ENCODE measurements around the gene CPAMD8.

DNA sequence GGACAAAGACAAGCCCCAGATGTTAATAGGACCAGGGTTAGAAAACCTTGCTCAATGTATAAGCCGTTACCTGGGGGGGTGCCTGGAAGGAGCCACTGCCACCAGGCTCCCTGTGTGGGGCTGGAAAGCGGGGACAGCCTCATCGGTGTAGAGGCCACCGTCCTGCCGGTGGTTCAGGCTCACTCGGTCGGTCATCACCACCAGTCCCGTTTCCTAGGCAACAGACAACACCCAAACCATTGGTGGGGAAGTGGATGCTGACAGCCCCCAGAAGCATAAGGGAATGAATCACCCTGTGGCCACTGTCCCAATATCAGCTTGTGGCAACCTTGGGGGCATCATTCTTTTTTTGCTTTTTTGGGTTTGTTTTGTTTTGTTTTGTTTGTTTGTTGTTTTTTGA lies 55.8 kb downstream of the CPAMD8 start:
- TF ChIP-seq, protein P1, sequence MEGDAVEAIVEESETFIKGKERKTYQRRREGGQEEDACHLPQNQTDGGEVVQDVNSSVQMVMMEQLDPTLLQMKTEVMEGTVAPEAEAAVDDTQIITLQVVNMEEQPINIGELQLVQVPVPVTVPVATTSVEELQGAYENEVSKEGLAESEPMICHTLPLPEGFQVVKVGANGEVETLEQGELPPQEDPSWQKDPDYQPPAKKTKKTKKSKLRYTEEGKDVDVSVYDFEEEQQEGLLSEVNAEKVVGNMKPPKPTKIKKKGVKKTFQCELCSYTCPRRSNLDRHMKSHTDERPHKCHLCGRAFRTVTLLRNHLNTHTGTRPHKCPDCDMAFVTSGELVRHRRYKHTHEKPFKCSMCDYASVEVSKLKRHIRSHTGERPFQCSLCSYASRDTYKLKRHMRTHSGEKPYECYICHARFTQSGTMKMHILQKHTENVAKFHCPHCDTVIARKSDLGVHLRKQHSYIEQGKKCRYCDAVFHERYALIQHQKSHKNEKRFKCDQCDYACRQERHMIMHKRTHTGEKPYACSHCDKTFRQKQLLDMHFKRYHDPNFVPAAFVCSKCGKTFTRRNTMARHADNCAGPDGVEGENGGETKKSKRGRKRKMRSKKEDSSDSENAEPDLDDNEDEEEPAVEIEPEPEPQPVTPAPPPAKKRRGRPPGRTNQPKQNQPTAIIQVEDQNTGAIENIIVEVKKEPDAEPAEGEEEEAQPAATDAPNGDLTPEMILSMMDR (IDR thresholded peaks at IDR 0.05), result no peak
- TF ChIP-seq EZH2 (IDR thresholded peaks at IDR 0.05) (no peak), EZH2phosphoT487 (IDR thresholded peaks at IDR 0.05) (no peak)
